Right ventricle myocardium inferior (tissue), 1 donor: ENCODE data around the gene SMIM35. TPM values are rescaled to one million over a fixed set of nuclear protein-coding genes. Genes with fewer than 3 reads are reported as not detected.
"Not testable (repeated sequence)": the region's sequence is repeated elsewhere in the genome, so short reads cannot be mapped to it uniquely, and the experiment has no call there.

ENCODE experiments used
- ATAC-seq: fragments of 200-7000 bp; cut with Tn5 transposase; one replicate; pipeline ENCODE4 v1.9.1; 2020; ENCODE audit warnings: mild to moderate bottlenecking, moderate library complexity
- DNase-seq: peaks from one replicate; pipeline ENCODE4 v3.0.0; 2021; ENCODE audit errors: missing footprints
- intact Hi-C: fragments of 100-400 bp; cut with DNase I; formaldehyde crosslinking; loops from one replicate; pipeline ENCODE4 v1.11.0; 2022
- total RNA-seq: library from RNA; stranded (reverse); fragmentation: NEBNext Ultra II Directional; extraction: Animal tissue kit (Norgen Biotek cat#: 25700); gene quantifications from one replicate; pipeline ENCODE4 v1.2.1, GENCODE V29; 2021
- donor health status: DM: no; HTN: yes; CAD: no; lungs with severe emphysema.

Gene SMIM35
- total RNA-seq, 1 donor from 2014 or later, result not detected

DNA sequence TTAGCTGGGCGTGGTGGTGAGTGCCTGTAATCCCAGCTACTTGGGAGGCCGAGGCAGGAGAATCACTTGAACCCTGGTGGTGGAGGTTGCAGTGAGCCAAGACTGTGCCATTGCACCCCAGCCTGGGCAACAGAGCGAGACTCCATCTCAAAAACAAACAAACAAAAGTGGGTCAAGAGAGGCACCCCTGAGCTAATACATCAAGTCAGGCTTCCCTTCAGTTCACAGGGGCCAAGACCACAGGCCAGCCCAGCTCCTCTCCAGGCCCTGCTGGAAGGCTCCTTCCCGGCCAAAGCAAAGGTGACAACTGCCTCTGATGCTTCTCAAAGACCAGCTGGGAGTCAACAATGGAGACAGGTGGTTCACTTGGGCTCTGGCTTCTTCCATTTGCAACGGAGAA is 24.6 kb downstream of the SMIM35 start:
- intact Hi-C loops, ATAC-seq, DNase-seq: not testable (repeated sequence)

GRCh38 chr11:118061586-118062125 is 25.1 kb downstream of the SMIM35 start:
- intact Hi-C loops, result no loop called here
- DNase-seq (no peak), ATAC-seq (no peak)

- ATAC-seq (peak; percentile 54), DNase-seq (no peak)
- intact Hi-C loops, result no loop called here
These were observed 25.9 kb downstream of the SMIM35 start for GRCh38 chr11:118060869-118061268.

- ATAC-seq, result no peak
- intact Hi-C loops, result no loop called here
- DNase-seq, result no peak
These were observed 26.6 kb downstream of the SMIM35 start for GRCh38 chr11:118060081-118060661.

GRCh38 chr11:118059246-118059940 is 27.4 kb downstream of the SMIM35 start:
- DNase-seq, result no peak
- ATAC-seq, result no peak
- intact Hi-C loops, result loop anchor here (10.0 kb wide), 1 partner anchor 635 kb away; no protein-coding TSS in a partner anchor

- intact Hi-C loops, result loop anchor here (10.0 kb wide), 1 partner anchor 634 kb away; no protein-coding TSS in a partner anchor
- DNase-seq (no peak), ATAC-seq (no peak)
These were observed 28.2 kb downstream of the SMIM35 start for GRCh38 chr11:118058311-118059245.

GRCh38 chr11:118057251-118058145 is 29.3 kb downstream of the SMIM35 start:
- no peak for DNase-seq
- intact Hi-C loops, result loop anchor here (10.0 kb wide), 1 partner anchor 633 kb away; no protein-coding TSS in a partner anchor
- ATAC-seq, result no peak

- no peak for ATAC-seq
- no peak for DNase-seq
- intact Hi-C loops, result loop anchor here (10.0 kb wide), 1 partner anchor 632 kb away; no protein-coding TSS in a partner anchor
These were observed 30.0 kb downstream of the SMIM35 start for GRCh38 chr11:118056806-118057205.

- ATAC-seq (no peak), DNase-seq (no peak)
- intact Hi-C loops, result loop anchor here (10.0 kb wide), 1 partner anchor 631 kb away; no protein-coding TSS in a partner anchor
These were observed 30.8 kb downstream of the SMIM35 start for GRCh38 chr11:118055966-118056365.

GRCh38 chr11:118054712-118055640 is 31.8 kb downstream of the SMIM35 start:
- intact Hi-C loops, result loop anchor here (5.0 to 10.0 kb wide), 4 partner anchors 108 to 630 kb away; partner anchors contain the start of gene FXYD2

GRCh38 chr11:118052581-118053206 is 34.1 kb downstream of the SMIM35 start:
- intact Hi-C loops, result loop anchor here (2.0 to 10.0 kb wide), 5 partner anchors 105 to 628 kb away; partner anchors contain the start of gene FXYD2
- no peak for DNase-seq
- no peak for ATAC-seq

More at GRCh38 chr11:118054712-118055640, 31.8 kb downstream of the SMIM35 start:
- DNase-seq, result no peak
- ATAC-seq, result no peak

DNA sequence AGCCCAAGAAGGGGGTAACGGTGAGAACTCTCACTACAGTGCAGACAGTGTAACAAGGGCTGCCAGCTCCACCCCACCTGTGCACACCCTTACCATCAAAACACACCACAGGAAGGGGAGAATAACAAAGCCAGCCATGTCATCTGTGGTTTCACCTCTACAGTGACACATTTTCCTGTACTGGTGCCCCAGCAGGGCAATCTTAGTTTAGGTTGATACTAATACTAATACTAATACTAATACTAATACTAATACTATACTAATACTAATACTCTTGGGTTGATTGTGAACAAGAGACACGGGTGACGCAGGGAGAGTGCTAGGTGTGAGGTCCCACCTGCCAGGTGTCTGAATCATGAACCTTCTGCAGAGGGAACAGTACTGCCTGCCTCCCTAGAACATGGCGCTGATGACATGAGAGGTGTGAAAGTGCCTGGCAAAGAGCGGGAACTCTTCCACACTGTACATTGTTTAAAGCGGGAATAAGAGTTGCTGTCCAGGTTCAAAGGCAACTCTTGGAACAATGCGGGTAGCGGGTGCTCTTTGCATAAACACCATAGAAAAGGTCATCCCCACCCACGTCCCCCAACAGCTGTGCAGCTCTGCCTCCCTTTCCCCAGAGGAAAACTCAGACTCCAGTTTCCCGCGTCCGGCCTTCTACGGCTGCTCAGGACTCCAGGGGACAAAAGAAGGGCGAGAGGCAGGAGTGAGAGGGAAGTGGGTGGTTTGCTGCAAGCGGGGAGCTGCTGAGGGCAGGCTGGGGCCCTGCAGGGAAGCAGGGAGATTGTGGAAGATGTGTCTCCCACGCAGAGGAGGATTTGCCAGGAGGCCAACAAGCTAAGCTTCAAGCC is 34.9 kb downstream of the SMIM35 start:
- no peak for ATAC-seq
- intact Hi-C loops, result loop anchor here (2.0 to 10.0 kb wide), 5 partner anchors 105 to 627 kb away; partner anchors contain the start of gene FXYD2
- DNase-seq, result no peak

DNA sequence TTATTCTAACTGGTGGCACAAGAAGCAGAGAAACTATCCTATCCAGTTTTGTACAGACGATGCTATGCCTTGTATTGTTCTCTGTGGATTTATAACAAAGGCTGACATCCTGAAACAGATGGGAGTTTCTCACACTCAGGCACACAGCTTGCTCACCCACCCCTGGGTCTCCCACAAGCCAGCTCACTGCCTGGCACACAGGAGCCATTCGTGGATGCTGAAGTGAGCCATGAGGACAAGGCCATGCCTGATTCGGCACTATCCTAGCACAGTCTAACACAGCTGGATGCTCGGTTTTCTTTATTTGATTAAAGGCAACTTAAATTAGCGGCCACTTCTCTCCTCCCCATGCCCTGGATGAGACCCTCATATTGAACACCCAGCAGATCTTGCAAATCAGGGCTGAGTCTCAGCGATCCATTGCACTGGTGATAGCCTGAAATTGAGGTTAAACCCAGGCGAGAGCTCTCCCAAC is 35.6 kb downstream of the SMIM35 start:
- ATAC-seq (no peak), DNase-seq (no peak)
- intact Hi-C loops, result loop anchor here (5.0 to 10.0 kb wide), 4 partner anchors 104 to 626 kb away; partner anchors contain the start of gene FXYD2

DNA sequence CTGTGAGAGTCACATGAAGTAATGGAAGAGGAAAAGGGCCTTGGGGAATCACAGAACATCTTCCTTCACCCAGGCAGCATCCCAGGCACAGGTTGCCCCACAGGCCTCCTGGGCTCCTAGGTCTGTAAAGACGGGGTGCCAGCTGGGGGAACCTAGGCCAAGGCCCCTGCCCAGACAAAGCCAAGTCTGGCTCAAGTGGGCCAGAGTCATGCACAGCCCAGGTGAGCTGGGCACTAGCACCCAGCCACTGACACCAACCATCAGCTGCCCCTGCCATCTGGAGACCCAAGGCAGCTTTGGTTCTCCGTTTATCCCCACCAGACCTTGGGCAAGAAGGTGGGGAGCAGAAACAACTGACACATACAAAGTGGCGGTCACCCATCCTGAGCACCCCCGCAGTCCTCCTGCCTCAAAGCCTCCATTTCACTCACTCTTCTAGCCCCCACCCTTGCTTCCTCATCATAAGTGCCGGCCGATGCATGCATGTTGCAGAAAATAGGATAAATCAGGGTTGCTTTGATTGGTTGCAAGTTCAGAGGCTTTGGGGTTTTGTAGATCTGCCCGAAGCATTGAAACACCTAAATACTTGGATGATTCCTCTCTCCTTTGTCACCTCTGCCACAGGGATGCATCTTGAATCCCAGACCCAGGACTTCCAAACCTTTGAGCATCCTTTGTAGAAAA is 36.4 kb downstream of the SMIM35 start:
- ATAC-seq, result no peak
- intact Hi-C loops, result loop anchor here (5.0 to 10.0 kb wide), 4 partner anchors 103 to 626 kb away; partner anchors contain the start of gene FXYD2

More for the DNA sequence above, 36.4 kb downstream of the SMIM35 start:
- no peak for DNase-seq
